NCI-H345 treated with DMSO at 0.1 percent for 48 hours (cell line): ENCODE results near the gene ASH1L.
"Not testable (repeated sequence)": the region's sequence is repeated elsewhere in the genome, so short reads cannot be mapped to it uniquely, and the experiment has no call there.

Source experiments
- DNase-seq: peaks from one replicate; lab custom pipeline; 2025; ENCODE audit not compliant: unreplicated experiment; lab: John Stamatoyannopoulos, UW

ASH1L gene

GRCh38 chr1:155563377-155564022, 897 bp upstream of the ASH1L start:
- DNase-seq, result not testable (repeated sequence)

GRCh38 chr1:155561779-155562580, 623 bp downstream of the ASH1L start:
- DNase-seq, result peak; percentile 75

- DNase-seq, result no peak
Measured at GRCh38 chr1:155555915-155556314, 6.7 kb downstream of the ASH1L start.

GRCh38 chr1:155553349-155553748, 9.3 kb downstream of the ASH1L start:
- no peak for DNase-seq

- no peak for DNase-seq
Measured at GRCh38 chr1:155548706-155549105, 13.9 kb downstream of the ASH1L start.

- DNase-seq, result no peak
Measured at GRCh38 chr1:155540000-155540874, 22.4 kb downstream of the ASH1L start.

- no peak for DNase-seq
Measured at GRCh38 chr1:155537193-155537592, 25.4 kb downstream of the ASH1L start.

- no peak for DNase-seq
Measured at GRCh38 chr1:155531624-155532023, 31.0 kb downstream of the ASH1L start.

- no peak for DNase-seq
Measured at GRCh38 chr1:155529929-155530328, 32.7 kb downstream of the ASH1L start.

- DNase-seq, result no peak
Measured at GRCh38 chr1:155529109-155529508, 33.5 kb downstream of the ASH1L start.

GRCh38 chr1:155527677-155528076, 34.9 kb downstream of the ASH1L start:
- no peak for DNase-seq

- no peak for DNase-seq
Measured at GRCh38 chr1:155526356-155526755, 36.2 kb downstream of the ASH1L start.

GRCh38 chr1:155522069-155522468, 40.5 kb downstream of the ASH1L start:
- no peak for DNase-seq

GRCh38 chr1:155518484-155518883, 44.1 kb downstream of the ASH1L start:
- no peak for DNase-seq

- DNase-seq, result no peak
Measured at GRCh38 chr1:155514582-155515187, 47.9 kb downstream of the ASH1L start.

GRCh38 chr1:155513300-155513916, 49.2 kb downstream of the ASH1L start:
- DNase-seq, result no peak

GRCh38 chr1:155511385-155511784, 51.2 kb downstream of the ASH1L start:
- DNase-seq, result not testable (repeated sequence)

GRCh38 chr1:155509064-155509463, 53.5 kb downstream of the ASH1L start:
- DNase-seq, result no peak

- no peak for DNase-seq
Measured at GRCh38 chr1:155507945-155508344, 54.7 kb downstream of the ASH1L start.

GRCh38 chr1:155505963-155506362, 56.6 kb downstream of the ASH1L start:
- not testable (repeated sequence) for DNase-seq

- DNase-seq, result no peak
Measured at GRCh38 chr1:155504207-155504606, 58.4 kb downstream of the ASH1L start.
